ENCODE data around the gene CENPQ. TPM values are rescaled to one million over a fixed set of nuclear protein-coding genes. Genes with fewer than 3 reads are reported as not detected.

CENPQ gene
- total and polyA plus RNA-seq, 2 experiments from 2014 or later, result 20.2 to 41.5 TPM

- no peak for TF ChIP-seq REST (IDR thresholded peaks at IDR 0.05; ENCODE audit: unreplicated experiment)
- no peak for TF ChIP-seq NANOG (IDR thresholded peaks at IDR 0.05; ENCODE audit: borderline replicate concordance)
- TF ChIP-seq POLR2AphosphoS5 (IDR thresholded peaks at IDR 0.05; ENCODE audit: low read depth), result no peak
These were observed 5.4 kb upstream of the CENPQ start (continued) for GRCh38 chr6:49457771-49458170.

- no peak overlapping the region; the same call in 1 of the 2 replicates for H3K27ac Mint-ChIP-seq
- DNase-seq (ENCODE audit: low spot score), result no peak
These were observed 1.1 kb upstream of the CENPQ start for GRCh38 chr6:49462071-49462470.

More at GRCh38 chr6:49462071-49462470, 1.1 kb upstream of the CENPQ start:
- peak overlapping the region; percentile 66 for H3K4me3 ChIP-seq
- Mint-ChIP-seq H3K27me3 (ENCODE audit: insufficient read depth, low read depth, poor library complexity) (no peaks in the 10 kb centered on the region), H3K36me3 (ENCODE audit: low read depth) (no peaks in the 10 kb centered on the region; the same call in 1 of the 3 replicates), H3K4me1 (peaks cover 11% of the 10 kb centered on the region), H3K4me3 (peak overlapping the region; percentile 100), H3K9me3 (peaks cover 3% of the 10 kb centered on the region; the same call in 1 of the 3 replicates)
- H3K4me1 ChIP-seq (ENCODE audit: insufficient read depth), result no peaks in the 10 kb centered on the region
- no peak overlapping the region for H3K27ac ChIP-seq (ENCODE audit: low read depth)
- TF ChIP-seq ZNF331 (CRISPR knock-in tag; IDR thresholded peaks at IDR 0.05; ENCODE audit: low read depth) (no peak), POLR2AphosphoS5 (IDR thresholded peaks at IDR 0.05; ENCODE audit: low read depth) (no peak), EZH2 (IDR thresholded peaks at IDR 0.05; ENCODE audit: low read depth, unreplicated experiment) (no peak), ETS1 (IDR thresholded peaks at IDR 0.05) (no peak), REST (IDR thresholded peaks at IDR 0.05; ENCODE audit: unreplicated experiment) (no peak), CTCF (conservative IDR thresholded peaks at IDR 0.05; ENCODE audit: low read depth in 2 of 2) (no peak), CREB1 (CRISPR knock-in tag; IDR thresholded peaks at IDR 0.05; ENCODE audit: low read depth) (no peak)
- no peak overlapping the region for H2AFZ ChIP-seq
- H3K27me3 ChIP-seq (ENCODE audit: insufficient read depth), result no peaks in the 10 kb centered on the region
- H4K20me1 ChIP-seq (replicated peaks; ENCODE audit: insufficient read depth), result no peaks in the 10 kb centered on the region
- ATAC-seq, result no peak
- H3K36me3 ChIP-seq (ENCODE audit: insufficient read depth), result no peaks in the 10 kb centered on the region
- H3K79me2 ChIP-seq (replicated peaks; ENCODE audit: insufficient read depth), result peaks cover 57% of the 10 kb centered on the region
- H3K9me2 ChIP-seq (ENCODE audit: insufficient read depth), result no peaks in the 10 kb centered on the region
- no peaks in the 10 kb centered on the region for H3F3A ChIP-seq (replicated peaks; ENCODE audit: low read depth)
- peak overlapping the region; percentile 92 for H3K4me2 ChIP-seq
